ENCODE data around the gene CDK13. TPM values are rescaled to one million over a fixed set of nuclear protein-coding genes. Genes with fewer than 3 reads are reported as not detected.

The CDK13 gene
- total and polyA plus RNA-seq, 4 experiments from 2014 or later, result 19.5 to 101 (median 71.3) TPM

DNA sequence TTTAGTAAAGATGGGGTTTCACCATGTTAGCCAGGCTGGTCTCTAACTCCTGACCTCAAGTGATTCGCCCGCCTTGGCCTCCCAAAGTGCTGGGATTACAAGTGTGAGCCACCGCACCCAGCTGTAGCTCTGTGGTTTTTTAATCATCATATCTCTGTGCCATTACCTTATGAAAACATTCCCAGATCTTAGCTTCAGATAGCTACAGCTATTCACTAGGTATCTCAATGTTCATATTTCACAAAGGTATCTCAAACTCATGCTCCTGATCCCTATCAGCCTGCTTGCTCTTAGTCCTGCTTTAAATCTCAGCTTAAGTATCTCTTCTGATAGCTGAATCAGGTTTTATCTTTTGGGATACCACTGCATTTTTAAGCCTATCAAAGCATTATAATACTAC is 74.8 kb downstream of the CDK13 start:
- Histone ChIP-seq H3K4me3 (ENCODE audit: low read length in 2 of 2) (no peak overlapping the region), H3K9me3 (ENCODE audit: control insufficient read depth in 1 of 2, low read length in 2 of 2) (no peaks in the 10 kb centered on the region), H3K4me1 (ENCODE audit: insufficient read depth, low read length) (no peaks in the 10 kb centered on the region), H3K27ac (ENCODE audit: low read depth, low read length) (no peak overlapping the region), H3K27me3 (ENCODE audit: insufficient read depth, low read length) (no peaks in the 10 kb centered on the region), H3K36me3 (ENCODE audit: insufficient read depth, low read length) (no peaks in the 10 kb centered on the region)
- CTCF ChIA-PET (ENCODE audit: partially characterized antibody), result no interaction called here
- intact Hi-C loops (cut with micrococcal nuclease), result no loop called here
- Mint-ChIP-seq H3K4me1 (peaks cover 7 to 20% (median 15%) of the 10 kb centered on the region in 4 donors), H3K27ac (peak overlapping the region in 1 of 7 donors; percentile 60), H3K4me3 (no peak overlapping the region), H3K36me3 (peaks cover 24 to 40% of the 10 kb centered on the region in 2 donors), H3K27me3 (no peaks in the 10 kb centered on the region), H3K9me3 (no peaks in the 10 kb centered on the region)
- DNase-seq, result no peak
- POLR2A ChIA-PET (ENCODE audit: partially characterized antibody), result no interaction called here

- no peaks in the 10 kb centered on the region for H3K4me1 ChIP-seq (ENCODE audit: insufficient read depth, low read length)
- no peaks in the 10 kb centered on the region for H3K27me3 ChIP-seq (ENCODE audit: insufficient read depth, low read length)
- Mint-ChIP-seq H3K36me3 (peaks cover 29 to 46% of the 10 kb centered on the region in 2 donors), H3K9me3 (no peaks in the 10 kb centered on the region), H3K4me3 (no peak overlapping the region), H3K27ac (peak overlapping the region in 1 of 7 donors; percentile 44), H3K27me3 (no peaks in the 10 kb centered on the region), H3K4me1 (peaks cover 11 to 28% (median 19%) of the 10 kb centered on the region in 4 donors)
- no peaks in the 10 kb centered on the region for H3K36me3 ChIP-seq (ENCODE audit: insufficient read depth, low read length)
- no peaks in the 10 kb centered on the region for H3K9me3 ChIP-seq (ENCODE audit: control insufficient read depth in 1 of 2, low read length in 2 of 2)
- no peak overlapping the region for H3K4me3 ChIP-seq (ENCODE audit: low read length in 2 of 2)
- no peak overlapping the region for H3K27ac ChIP-seq (ENCODE audit: low read depth, low read length)
- POLR2A ChIA-PET (ENCODE audit: partially characterized antibody), result interaction anchor here (1.1 kb wide), 1 partner anchor 76 kb away, joined by 3 read pairs; no protein-coding TSS in a partner anchor
- CTCF ChIA-PET (ENCODE audit: partially characterized antibody), result interaction anchor here (0.9 to 2.5 kb wide), 4 partner anchors 22 to 131 kb away, joined by 3 to 17 read pairs (median 4); no protein-coding TSS in a partner anchor
- no peak for DNase-seq
- intact Hi-C loops (cut with micrococcal nuclease), result no loop called here
Measured at GRCh38 chr7:40027545-40027944, 77.5 kb downstream of the CDK13 start.

DNA sequence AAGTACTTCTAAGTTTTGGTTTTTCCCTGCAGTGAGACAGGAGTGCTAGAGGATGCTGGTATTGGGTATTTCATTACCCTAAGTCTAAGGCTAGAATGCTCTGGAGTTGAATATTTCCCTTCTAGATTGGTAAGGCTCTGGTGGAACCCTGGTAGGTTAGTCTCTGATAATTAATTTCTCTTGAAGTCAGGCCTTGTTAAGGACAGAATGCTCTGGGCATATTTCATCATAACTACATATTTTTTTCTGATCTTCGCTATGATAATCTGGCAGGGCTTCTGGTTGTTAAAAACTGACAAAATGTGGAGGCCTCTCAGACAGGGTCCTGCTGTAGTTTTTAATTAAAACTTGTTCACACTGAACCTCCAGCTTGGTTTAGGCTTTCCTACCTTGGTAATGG is 83.8 kb downstream of the CDK13 start:
- no peak overlapping the region for H3K27ac ChIP-seq (ENCODE audit: low read depth, low read length)
- H3K36me3 Mint-ChIP-seq, result peaks cover 32 to 46% of the 10 kb centered on the region in 2 donors
- H3K4me1 Mint-ChIP-seq, result peaks cover 19 to 35% (median 33%) of the 10 kb centered on the region in 4 donors
- H3K36me3 ChIP-seq (ENCODE audit: insufficient read depth, low read length), result no peaks in the 10 kb centered on the region
- no peaks in the 10 kb centered on the region for H3K27me3 ChIP-seq (ENCODE audit: insufficient read depth, low read length)
- H3K4me3 ChIP-seq (ENCODE audit: low read length in 2 of 2), result no peak overlapping the region
- peak overlapping the region in 3 of 7 donors; percentile 1 to 45 (median 18) for H3K27ac Mint-ChIP-seq
- H3K9me3 Mint-ChIP-seq, result peaks cover 0 to 10% (median 5%) of the 10 kb centered on the region in 8 donors
- H3K9me3 ChIP-seq (ENCODE audit: control insufficient read depth in 1 of 2, low read length in 2 of 2), result no peaks in the 10 kb centered on the region
- H3K4me1 ChIP-seq (ENCODE audit: insufficient read depth, low read length), result peaks cover 8% of the 10 kb centered on the region
- intact Hi-C loops (cut with micrococcal nuclease), result no loop called here
- no peak for DNase-seq
- CTCF ChIA-PET (ENCODE audit: partially characterized antibody), result interaction anchor here (2.2 to 5.7 kb wide), 2 partner anchors 18 to 19 kb away, joined by 5 to 32 read pairs; no protein-coding TSS in a partner anchor
- no peaks in the 10 kb centered on the region for H3K27me3 Mint-ChIP-seq
- POLR2A ChIA-PET (ENCODE audit: partially characterized antibody), result interaction anchor here (1.5 kb wide), 1 partner anchor 82 kb away, joined by 8 read pairs; no protein-coding TSS in a partner anchor
- no peak overlapping the region for H3K4me3 Mint-ChIP-seq

DNA sequence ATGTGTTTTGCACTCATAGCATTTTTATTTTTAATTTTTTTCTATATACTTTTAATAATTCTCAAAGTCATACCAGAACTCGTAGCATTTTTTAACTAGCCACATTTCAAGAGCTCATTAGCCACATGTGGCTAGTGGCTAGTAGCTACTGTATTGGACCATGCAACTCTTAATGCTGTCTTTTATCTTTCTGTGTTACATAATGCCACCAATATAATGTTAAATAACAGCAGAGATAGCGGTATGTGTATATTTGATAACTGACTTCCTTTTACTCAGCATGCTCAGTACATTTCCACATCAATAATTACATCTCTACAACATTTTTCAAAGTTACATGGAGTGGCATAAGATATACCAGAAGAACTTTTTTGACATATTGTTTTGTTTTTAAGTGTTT is 91.4 kb downstream of the CDK13 start:
- intact Hi-C loops (cut with micrococcal nuclease), result no loop called here
- POLR2A ChIA-PET (ENCODE audit: partially characterized antibody), result no interaction called here
- Mint-ChIP-seq H3K27ac (peak overlapping the region in 1 of 7 donors; percentile 56), H3K4me1 (peaks cover 8 to 14% (median 13%) of the 10 kb centered on the region in 4 donors), H3K4me3 (no peak overlapping the region), H3K9me3 (peaks cover 0 to 10% (median 5%) of the 10 kb centered on the region in 8 donors), H3K36me3 (peaks cover 13 to 34% of the 10 kb centered on the region in 2 donors), H3K27me3 (no peaks in the 10 kb centered on the region)
- Histone ChIP-seq H3K27me3 (ENCODE audit: insufficient read depth, low read length) (no peaks in the 10 kb centered on the region), H3K4me1 (ENCODE audit: insufficient read depth, low read length) (no peaks in the 10 kb centered on the region), H3K9me3 (ENCODE audit: control insufficient read depth in 1 of 2, low read length in 2 of 2) (no peaks in the 10 kb centered on the region), H3K4me3 (ENCODE audit: low read length in 2 of 2) (no peak overlapping the region), H3K27ac (ENCODE audit: low read depth, low read length) (no peak overlapping the region), H3K36me3 (ENCODE audit: insufficient read depth, low read length) (peaks cover 2% of the 10 kb centered on the region)
- no peak for DNase-seq
- CTCF ChIA-PET (ENCODE audit: partially characterized antibody), result interaction anchor here (2.5 to 2.8 kb wide), 2 partner anchors 11 to 145 kb away, joined by 9 to 13 read pairs; no protein-coding TSS in a partner anchor

- H3K9me3 Mint-ChIP-seq, result no peaks in the 10 kb centered on the region
- CTCF ChIA-PET (ENCODE audit: partially characterized antibody), result no interaction called here
Measured at GRCh38 chr7:40043164-40043563, 93.1 kb downstream of the CDK13 start.

GRCh38 chr7:40047661-40048060 is 97.6 kb downstream of the CDK13 start:
- peak overlapping the region in 1 of 7 donors; percentile 36 for H3K27ac Mint-ChIP-seq
- ChIA-PET POLR2A (ENCODE audit: partially characterized antibody) (interaction anchor here (1.8 kb wide), 1 partner anchor 96 kb away, joined by 10 read pairs; the partner anchor contains the start of gene CDK13), CTCF (ENCODE audit: partially characterized antibody) (interaction anchor here (1.3 to 3.8 kb wide), 2 partner anchors 75 to 151 kb away, joined by 3 to 30 read pairs; no protein-coding TSS in a partner anchor)
- no peak for DNase-seq
- no peak overlapping the region for H3K4me3 Mint-ChIP-seq
- Histone ChIP-seq H3K36me3 (ENCODE audit: insufficient read depth, low read length) (no peaks in the 10 kb centered on the region), H3K9me3 (ENCODE audit: control insufficient read depth in 1 of 2, low read length in 2 of 2) (no peaks in the 10 kb centered on the region), H3K4me3 (ENCODE audit: low read length in 2 of 2) (no peak overlapping the region), H3K27me3 (ENCODE audit: insufficient read depth, low read length) (no peaks in the 10 kb centered on the region), H3K27ac (ENCODE audit: low read depth, low read length) (no peak overlapping the region), H3K4me1 (ENCODE audit: insufficient read depth, low read length) (no peaks in the 10 kb centered on the region)
- intact Hi-C loops (cut with micrococcal nuclease), result no loop called here
- no peaks in the 10 kb centered on the region for H3K9me3 Mint-ChIP-seq
- peaks cover 0 to 10% (median 6%) of the 10 kb centered on the region in 4 donors for H3K4me1 Mint-ChIP-seq
- no peaks in the 10 kb centered on the region for H3K27me3 Mint-ChIP-seq
- H3K36me3 Mint-ChIP-seq, result peaks cover 5 to 23% of the 10 kb centered on the region in 2 donors

More at GRCh38 chr7:40043164-40043563, 93.1 kb downstream of the CDK13 start:
- Mint-ChIP-seq H3K27me3 (no peaks in the 10 kb centered on the region), H3K27ac (peak overlapping the region in 2 of 7 donors; percentile 55 to 69), H3K36me3 (peaks cover 5 to 24% of the 10 kb centered on the region in 2 donors), H3K4me1 (peaks cover 0 to 8% (median 4%) of the 10 kb centered on the region in 4 donors), H3K4me3 (no peak overlapping the region)
- intact Hi-C loops (cut with micrococcal nuclease), result no loop called here
- H3K9me3 ChIP-seq (ENCODE audit: control insufficient read depth in 1 of 2, low read length in 2 of 2), result no peaks in the 10 kb centered on the region
- no peaks in the 10 kb centered on the region for H3K4me1 ChIP-seq (ENCODE audit: insufficient read depth, low read length)
- DNase-seq, result no peak
- H3K27ac ChIP-seq (ENCODE audit: low read depth, low read length), result no peak overlapping the region
- no peak overlapping the region for H3K4me3 ChIP-seq (ENCODE audit: low read length in 2 of 2)
- H3K36me3 ChIP-seq (ENCODE audit: insufficient read depth, low read length), result peaks cover 2% of the 10 kb centered on the region
- no peaks in the 10 kb centered on the region for H3K27me3 ChIP-seq (ENCODE audit: insufficient read depth, low read length)
- POLR2A ChIA-PET (ENCODE audit: partially characterized antibody), result no interaction called here

DNA sequence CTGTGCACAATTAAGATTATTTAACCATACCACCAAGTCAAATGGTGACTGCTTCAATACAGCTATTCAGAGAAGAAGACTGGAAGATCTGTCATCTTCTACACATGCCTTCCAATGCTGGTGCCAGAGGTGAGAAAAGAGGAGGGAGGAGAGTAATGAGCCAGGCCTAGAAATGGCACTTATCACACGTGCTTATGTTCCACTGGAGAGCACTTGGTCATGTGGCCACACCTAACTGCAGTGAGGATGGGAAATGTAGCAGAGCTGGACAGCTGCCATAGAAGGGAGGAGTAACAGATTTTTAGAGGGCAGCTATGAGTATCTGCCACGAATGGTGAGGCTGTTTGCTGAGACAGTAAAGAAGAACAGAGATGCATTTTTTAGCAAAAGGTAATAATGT is 107.2 kb downstream of the CDK13 start:
- peaks cover 18 to 26% of the 10 kb centered on the region in 2 donors for H3K36me3 Mint-ChIP-seq
- H3K4me1 Mint-ChIP-seq, result peaks cover 6 to 19% (median 12%) of the 10 kb centered on the region in 4 donors
- intact Hi-C loops (cut with micrococcal nuclease), result no loop called here
- no peak overlapping the region for H3K4me3 Mint-ChIP-seq
- no peaks in the 10 kb centered on the region for H3K4me1 ChIP-seq (ENCODE audit: insufficient read depth, low read length)
- H3K4me3 ChIP-seq (ENCODE audit: low read length in 2 of 2), result no peak overlapping the region
- peak overlapping the region in 4 of 7 donors; percentile 30 to 56 (median 42) for H3K27ac Mint-ChIP-seq
- DNase-seq, result no peak
- POLR2A ChIA-PET (ENCODE audit: partially characterized antibody), result no interaction called here
- H3K36me3 ChIP-seq (ENCODE audit: insufficient read depth, low read length), result peaks cover 8% of the 10 kb centered on the region
- CTCF ChIA-PET (ENCODE audit: partially characterized antibody), result interaction anchor here (0.7 to 2.7 kb wide), 4 partner anchors 160 to 171 kb away, joined by 3 to 14 read pairs (median 6); no protein-coding TSS in a partner anchor
- no peaks in the 10 kb centered on the region for H3K27me3 Mint-ChIP-seq
- no peak overlapping the region for H3K27ac ChIP-seq (ENCODE audit: low read depth, low read length)
- H3K27me3 ChIP-seq (ENCODE audit: insufficient read depth, low read length), result no peaks in the 10 kb centered on the region
- H3K9me3 Mint-ChIP-seq, result no peaks in the 10 kb centered on the region
- no peaks in the 10 kb centered on the region for H3K9me3 ChIP-seq (ENCODE audit: control insufficient read depth in 1 of 2, low read length in 2 of 2)
